Measurements from ENCODE around the gene HAP1. TPM values are rescaled to one million over a fixed set of nuclear protein-coding genes. Genes with fewer than 3 reads are reported as not detected.
"Not testable (repeated sequence)": the region's sequence is repeated elsewhere in the genome, so short reads cannot be mapped to it uniquely, and the experiment has no call there.

The HAP1 gene
- total and polyA plus RNA-seq, 4 donors, result 0.06 TPM; not detected in 3

DNA sequence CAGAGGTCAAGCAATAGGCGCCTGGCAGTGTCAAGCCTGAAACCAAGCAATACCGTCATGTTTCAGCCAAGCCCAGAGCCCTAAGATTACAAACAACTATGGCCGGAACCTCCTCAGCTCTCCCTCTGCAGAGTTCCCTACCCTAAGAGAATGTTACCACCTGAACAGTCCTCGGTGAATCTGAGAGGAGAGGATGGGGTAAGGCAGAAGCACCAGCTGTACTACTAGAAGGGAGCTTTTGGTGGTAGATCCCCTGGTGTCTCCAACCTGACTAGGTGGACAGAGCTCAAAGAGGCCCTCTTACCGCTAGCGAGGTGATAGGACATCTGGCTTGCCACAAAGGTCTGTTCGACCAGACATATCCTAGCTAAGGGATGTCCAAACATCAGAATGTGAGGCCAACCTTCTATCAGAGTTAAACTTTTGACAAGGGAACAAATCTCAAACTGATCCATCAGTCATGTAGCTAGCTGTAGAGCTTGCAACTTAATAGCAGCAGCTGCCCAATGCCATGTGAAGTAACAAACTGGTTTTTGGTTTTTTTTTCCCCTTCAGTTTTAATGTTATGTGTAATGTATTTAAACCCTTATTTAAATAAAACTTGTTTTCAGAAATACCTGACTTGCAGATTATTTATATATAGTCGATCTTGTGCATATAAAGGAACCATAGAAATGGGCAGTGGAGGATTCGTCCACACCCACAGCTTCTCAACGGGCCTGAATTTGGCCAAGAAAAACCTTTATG lies 43.2 kb downstream of the HAP1 start:
- DNase-seq, result no peak
- H3K4me1 ChIP-seq (ENCODE audit: control insufficient read depth in 1 of 2, insufficient read depth in 2 of 2, low read length in 2 of 2), result no peaks in the 10 kb centered on the region
- H3K27me3 ChIP-seq (ENCODE audit: control insufficient read depth in 1 of 2, insufficient read depth in 2 of 2, low read length in 1 of 2), result no peaks in the 10 kb centered on the region
- peaks cover 7 to 22% of the 10 kb centered on the region in 2 donors for H3K36me3 ChIP-seq (ENCODE audit: control insufficient read depth in 1 of 2, insufficient read depth in 2 of 2, low read length in 1 of 2)
- no peak overlapping the region for H3K4me3 ChIP-seq (ENCODE audit: low read length in 2 of 2)
- WGBS, 2 donors, result 65 to 69% methylated on average over 10 of the region's 10 CpGs
- ATAC-seq (ENCODE audit: low FRiP score), result no peak
- no peak overlapping the region for H3K27ac ChIP-seq (ENCODE audit: low read depth in 1 of 2, low read length in 2 of 2)
- H3K9me3 ChIP-seq (ENCODE audit: control insufficient read depth, low read length), result no peaks in the 10 kb centered on the region
- intact Hi-C loops (cut with DNase I), result no loop called here

DNA sequence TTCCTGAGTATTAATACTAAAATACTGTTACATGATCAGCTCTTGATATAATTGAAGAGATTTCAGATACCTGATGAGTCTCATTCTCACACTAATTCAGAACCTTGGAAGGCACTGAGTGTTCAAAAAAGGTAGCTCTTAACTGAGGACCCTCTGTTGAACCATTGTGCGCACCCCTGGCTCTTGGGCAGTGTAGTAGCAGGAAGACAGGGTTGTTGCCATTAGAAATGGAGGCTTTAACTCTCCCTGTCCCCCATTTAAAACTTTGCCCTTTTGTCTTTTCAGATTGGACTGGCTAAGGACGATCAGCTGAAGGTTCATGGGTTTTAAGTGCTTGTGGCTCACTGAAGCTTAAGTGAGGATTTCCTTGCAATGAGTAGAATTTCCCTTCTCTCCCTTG lies 43.9 kb downstream of the HAP1 start:
- no peaks in the 10 kb centered on the region for H3K4me1 ChIP-seq (ENCODE audit: control insufficient read depth in 1 of 2, insufficient read depth in 2 of 2, low read length in 2 of 2)
- no peaks in the 10 kb centered on the region for H3K27me3 ChIP-seq (ENCODE audit: control insufficient read depth in 1 of 2, insufficient read depth in 2 of 2, low read length in 1 of 2)
- ATAC-seq (ENCODE audit: low FRiP score) (no peak), DNase-seq (no peak)
- H3K9me3 ChIP-seq (ENCODE audit: control insufficient read depth, low read length), result no peaks in the 10 kb centered on the region
- H3K4me3 ChIP-seq (ENCODE audit: low read length in 2 of 2), result peak overlapping the region in 1 of 2 donors; percentile 89
- intact Hi-C loops (cut with DNase I), result no loop called here
- peak overlapping the region in 1 of 2 donors; percentile 29 for H3K27ac ChIP-seq (ENCODE audit: low read depth in 1 of 2, low read length in 2 of 2)
- WGBS, 2 donors, result 58 to 71% methylated on average over 2 of the region's 2 CpGs
- peaks cover 7 to 22% of the 10 kb centered on the region in 2 donors for H3K36me3 ChIP-seq (ENCODE audit: control insufficient read depth in 1 of 2, insufficient read depth in 2 of 2, low read length in 1 of 2)

DNA sequence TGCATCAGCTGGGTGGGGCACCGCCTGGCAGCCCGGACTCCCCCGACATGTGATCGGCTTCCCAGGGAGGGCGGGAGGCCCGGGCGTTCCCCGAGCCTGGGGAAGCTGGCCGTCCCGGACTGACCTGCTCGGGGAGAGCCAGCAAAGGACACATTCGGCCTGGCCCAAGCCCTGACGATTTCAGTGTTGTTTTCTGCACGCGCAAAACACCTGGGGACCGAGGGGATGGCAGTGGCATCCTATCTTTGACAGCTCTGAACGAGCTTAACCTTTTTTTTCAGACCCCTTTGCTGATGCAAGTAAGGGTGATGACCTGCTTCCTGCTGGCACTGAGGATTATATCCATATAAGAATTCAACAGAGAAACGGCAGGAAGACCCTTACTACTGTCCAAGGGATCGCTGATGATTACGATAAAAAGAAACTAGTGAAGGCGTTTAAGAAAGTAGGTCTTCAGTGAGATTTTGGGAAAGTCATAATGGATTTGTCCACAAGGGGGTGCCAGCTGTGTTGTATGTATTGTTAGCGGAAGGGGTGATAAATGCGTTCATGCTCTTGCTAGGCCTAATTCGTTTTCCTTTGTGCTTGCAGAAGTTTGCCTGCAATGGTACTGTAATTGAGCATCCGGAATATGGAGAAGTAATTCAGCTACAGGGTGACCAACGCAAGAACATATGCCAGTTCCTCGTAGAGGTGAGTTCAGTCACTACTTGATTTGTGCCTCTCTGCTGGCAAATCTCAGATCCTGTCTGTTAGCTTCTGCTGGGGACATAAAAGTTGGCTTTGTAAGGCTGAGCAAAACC lies 44.7 kb downstream of the HAP1 start:
- peak overlapping the region in 1 of 2 donors; percentile 58 for H3K27ac ChIP-seq (ENCODE audit: low read depth in 1 of 2, low read length in 2 of 2)
- intact Hi-C loops (cut with DNase I), result loop anchor here in 1 of 2 donors (2.0 kb wide), 1 partner anchor 23 kb away; no protein-coding TSS in a partner anchor
- no peak for ATAC-seq (ENCODE audit: low FRiP score)
- peak overlapping the region; percentile 88 to 89 for H3K4me3 ChIP-seq (ENCODE audit: low read length in 2 of 2)
- no peak for DNase-seq
- no peaks in the 10 kb centered on the region for H3K4me1 ChIP-seq (ENCODE audit: control insufficient read depth in 1 of 2, insufficient read depth in 2 of 2, low read length in 2 of 2)
- peaks cover 7 to 22% of the 10 kb centered on the region in 2 donors for H3K36me3 ChIP-seq (ENCODE audit: control insufficient read depth in 1 of 2, insufficient read depth in 2 of 2, low read length in 1 of 2)
- H3K27me3 ChIP-seq (ENCODE audit: control insufficient read depth in 1 of 2, insufficient read depth in 2 of 2, low read length in 1 of 2), result no peaks in the 10 kb centered on the region
- 3 to 5% methylated on average over 22 to 27 of the region's 27 CpGs for WGBS, 2 donors
- H3K9me3 ChIP-seq (ENCODE audit: control insufficient read depth, low read length), result no peaks in the 10 kb centered on the region

DNA sequence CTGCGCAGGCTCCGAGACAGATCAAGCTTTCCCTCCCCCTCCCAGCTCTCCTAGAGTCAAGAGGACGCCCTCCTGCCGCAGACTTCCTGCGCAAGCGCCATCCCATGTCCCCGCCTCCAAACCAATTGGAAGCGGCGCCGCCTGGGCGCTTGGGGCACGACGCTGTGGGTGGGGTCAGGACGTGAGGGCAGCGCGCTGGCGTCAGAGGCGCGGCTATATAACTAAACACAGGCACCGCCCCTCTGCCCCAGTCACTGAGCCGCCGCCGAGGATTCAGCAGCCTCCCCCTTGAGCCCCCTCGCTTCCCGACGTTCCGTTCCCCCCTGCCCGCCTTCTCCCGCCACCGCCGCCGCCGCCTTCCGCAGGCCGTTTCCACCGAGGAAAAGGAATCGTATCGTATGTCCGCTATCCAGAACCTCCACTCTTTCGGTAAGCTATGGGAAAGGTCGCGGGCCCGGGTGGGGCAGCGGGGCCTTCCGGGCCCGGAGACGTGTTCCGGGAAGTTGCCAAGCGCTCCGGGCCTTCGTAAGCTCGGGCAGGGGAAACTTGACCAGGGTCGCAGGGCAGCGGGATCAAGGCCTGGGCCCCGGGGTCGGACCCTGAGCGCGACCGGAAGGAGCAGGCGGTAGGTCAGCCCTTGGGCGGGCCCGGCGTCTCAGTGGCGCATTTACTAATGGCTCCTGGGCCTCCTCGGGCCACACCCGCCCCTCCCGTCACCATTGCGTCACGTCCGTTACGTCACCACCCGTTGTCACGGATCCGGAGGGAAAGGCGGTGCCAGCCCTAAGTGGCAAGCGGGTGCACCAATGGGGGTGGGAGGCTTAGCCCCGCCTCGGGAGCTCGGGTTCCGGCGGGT lies 45.6 kb downstream of the HAP1 start, which contains the start of gene EIF1:
Gene EIF1 (plus strand): TSS at position 245 of the 856 bp plus-strand sequence. CDS start 154 bp downstream, at position 399.
- Histone ChIP-seq H3K9me3 (ENCODE audit: control insufficient read depth, low read length) (no peaks in the 10 kb centered on the region), H3K27me3 (ENCODE audit: control insufficient read depth in 1 of 2, insufficient read depth in 2 of 2, low read length in 1 of 2) (no peaks in the 10 kb centered on the region), H3K4me3 (ENCODE audit: low read length in 2 of 2) (peak within 1 kb of the TSS; percentile 88 to 91), H3K4me1 (ENCODE audit: control insufficient read depth in 1 of 2, insufficient read depth in 2 of 2, low read length in 2 of 2) (no peaks in the 10 kb centered on the region), H3K36me3 (ENCODE audit: control insufficient read depth in 1 of 2, insufficient read depth in 2 of 2, low read length in 1 of 2) (peaks cover 7 to 21% of the 10 kb centered on the region in 2 donors), H3K27ac (ENCODE audit: low read depth in 1 of 2, low read length in 2 of 2) (peak within 1 kb of the TSS; percentile 98 to 100)
- peak; percentile 96 for ATAC-seq (ENCODE audit: low FRiP score)
- WGBS, 2 donors, result 0% methylated on average over 68 to 81 of the region's 81 CpGs
- DNase-seq, result peak; percentile 100
- intact Hi-C loops (cut with DNase I), result loop anchor here in 1 of 2 donors (2.0 kb wide), 1 partner anchor 22 kb away; no protein-coding TSS in a partner anchor

DNA sequence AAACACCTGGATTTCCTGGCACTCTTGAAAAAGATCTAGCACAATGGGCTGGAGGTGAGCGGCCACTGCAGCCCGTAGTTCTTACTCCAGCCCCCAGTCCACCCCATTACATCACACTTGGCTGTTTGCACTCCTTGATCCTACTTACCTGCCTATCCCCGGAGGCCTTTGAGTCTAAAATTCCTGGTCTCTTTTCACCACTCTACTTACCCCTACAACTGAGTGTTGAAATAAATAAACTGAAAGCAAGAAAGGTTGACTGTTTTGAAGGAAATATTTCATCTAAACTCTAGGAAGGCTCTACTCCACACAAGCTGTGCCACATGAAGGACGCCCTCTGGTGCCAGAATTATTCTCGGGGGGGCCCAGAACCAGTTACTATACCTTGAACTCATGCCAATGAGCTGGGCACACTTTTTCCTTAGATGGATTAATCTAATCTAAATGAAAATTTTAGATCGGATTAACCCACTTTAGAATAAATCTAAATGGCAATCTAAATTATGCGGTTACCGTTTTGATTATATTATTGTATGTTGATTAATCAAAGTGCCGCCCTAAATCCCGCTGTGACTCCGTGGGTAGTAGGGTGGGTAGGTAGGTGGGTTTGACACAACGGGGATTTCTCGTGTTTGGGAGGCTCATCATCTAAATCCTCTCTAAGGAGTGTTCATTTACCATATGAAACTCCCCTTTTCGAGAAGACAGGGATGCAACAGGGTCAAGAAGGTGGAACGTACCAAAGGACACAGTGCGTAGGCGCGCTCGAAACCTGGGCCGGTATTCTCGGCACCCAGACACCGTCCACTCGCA lies 46.4 kb downstream of the HAP1 start:
- ATAC-seq (ENCODE audit: low FRiP score) (no peak), DNase-seq (peak in 1 of 2 donors; percentile 70)
- 5 to 7% methylated on average over 23 of the region's 23 CpGs for WGBS, 2 donors
- Histone ChIP-seq H3K9me3 (ENCODE audit: control insufficient read depth, low read length) (no peaks in the 10 kb centered on the region), H3K4me3 (ENCODE audit: low read length in 2 of 2) (peak overlapping the region in 1 of 2 donors; percentile 45), H3K27me3 (ENCODE audit: control insufficient read depth in 1 of 2, insufficient read depth in 2 of 2, low read length in 1 of 2) (no peaks in the 10 kb centered on the region), H3K4me1 (ENCODE audit: control insufficient read depth in 1 of 2, insufficient read depth in 2 of 2, low read length in 2 of 2) (no peaks in the 10 kb centered on the region), H3K27ac (ENCODE audit: low read depth in 1 of 2, low read length in 2 of 2) (peak overlapping the region in 1 of 2 donors; percentile 34), H3K36me3 (ENCODE audit: control insufficient read depth in 1 of 2, insufficient read depth in 2 of 2, low read length in 1 of 2) (peaks cover 6 to 19% of the 10 kb centered on the region in 2 donors)
- intact Hi-C loops (cut with DNase I), result loop anchor here in 1 of 2 donors (2.0 kb wide), 1 partner anchor 21 kb away; no protein-coding TSS in a partner anchor

GRCh38 chr17:41686281-41686680 lies 48.2 kb downstream of the HAP1 start:
- no peaks in the 10 kb centered on the region for H3K9me3 ChIP-seq (ENCODE audit: control insufficient read depth, low read length)
- peaks cover 3 to 10% of the 10 kb centered on the region in 2 donors for H3K36me3 ChIP-seq (ENCODE audit: control insufficient read depth in 1 of 2, insufficient read depth in 2 of 2, low read length in 1 of 2)
- H3K4me1 ChIP-seq (ENCODE audit: control insufficient read depth in 1 of 2, insufficient read depth in 2 of 2, low read length in 2 of 2), result no peaks in the 10 kb centered on the region
- DNase-seq, result no peak
- no peak for ATAC-seq (ENCODE audit: low FRiP score)
- intact Hi-C loops (cut with DNase I), result no loop called here
- 79 to 87% methylated on average over 4 of the region's 4 CpGs for WGBS, 2 donors
- no peak overlapping the region for H3K4me3 ChIP-seq (ENCODE audit: low read length in 2 of 2)
- H3K27ac ChIP-seq (ENCODE audit: low read depth in 1 of 2, low read length in 2 of 2), result no peak overlapping the region
- no peaks in the 10 kb centered on the region for H3K27me3 ChIP-seq (ENCODE audit: control insufficient read depth in 1 of 2, insufficient read depth in 2 of 2, low read length in 1 of 2)

GRCh38 chr17:41685753-41686152 lies 48.7 kb downstream of the HAP1 start:
- H3K27me3 ChIP-seq (ENCODE audit: control insufficient read depth in 1 of 2, insufficient read depth in 2 of 2, low read length in 1 of 2); ATAC-seq (ENCODE audit: low FRiP score); H3K4me3 ChIP-seq (ENCODE audit: low read length in 2 of 2); intact Hi-C loops (cut with DNase I); H3K4me1 ChIP-seq (ENCODE audit: control insufficient read depth in 1 of 2, insufficient read depth in 2 of 2, low read length in 2 of 2); H3K9me3 ChIP-seq (ENCODE audit: control insufficient read depth, low read length); DNase-seq; H3K36me3 ChIP-seq (ENCODE audit: control insufficient read depth in 1 of 2, insufficient read depth in 2 of 2, low read length in 1 of 2); H3K27ac ChIP-seq (ENCODE audit: low read depth in 1 of 2, low read length in 2 of 2): not testable (repeated sequence)
- WGBS, 2 donors, result 91% methylated on average over 13 of the region's 13 CpGs
